22Rv1 (cell line): ENCODE data around the gene NFKBIE.

Experiments
- CTCF ChIP-seq: fragments of 450-650 bp; IDR thresholded peaks from 2 replicates; pipeline ENCODE4 v1.5.1; 2017; ENCODE audit warnings: mild to moderate bottlenecking
- ZFX ChIP-seq: fragments of 450-650 bp; IDR thresholded peaks from 2 replicates; pipeline ENCODE4 v1.6.1; 2017; ENCODE audit warnings: antibody characterized with exemption, borderline replicate concordance

GRCh38 chr6:44228836-44229235 lies 36.5 kb downstream of the NFKBIE start:
- TF ChIP-seq CTCF (no peak), ZFX (no peak)
